IMR-90 (cell line): ENCODE data around the gene LYZL1. TPM values are rescaled to one million over a fixed set of nuclear protein-coding genes. Genes with fewer than 3 reads are reported as not detected.

ENCODE experiments used
- ATAC-seq: fragments of 200-7000 bp; cut with Tn5 transposase; 2 replicates; pipeline ENCODE4 v1.9.1; 2020; ENCODE audit warnings: low read depth, mild to moderate bottlenecking, moderate library complexity
- BruUV-seq: library from RNA; stranded (reverse); fragments of 400-500 nt; replicated peaks from 2 replicates; lab custom pipeline; 2021; lab: Mats Ljungman, UMichigan
- CTCF ChIA-PET: fragments of 300-600 bp; formaldehyde crosslinking; extraction: SDS; loops from one replicate; lab custom pipeline; 2021; ENCODE audit warnings: antibody characterized with exemption; lab: Yijun Ruan, JAX
- POLR2A ChIA-PET: fragments of 300-600 bp; sonication (Branson Sonifier 250); formaldehyde crosslinking; loops from one replicate; lab custom pipeline; 2022; ENCODE audit warnings: antibody characterized with exemption; ENCODE audit not compliant: unreplicated experiment; lab: Charles Lee
- DNase-seq: peaks from one replicate; pipeline ENCODE4 v3.0.0; 2013
- H2AFZ ChIP-seq: replicated peaks from 2 replicates; pipeline ENCODE3; 2013; ENCODE audit warnings: low read length, mild to moderate bottlenecking; ENCODE audit not compliant: poor library complexity
- H2AK5ac ChIP-seq: 2 replicates; pipeline ENCODE4 v1.6.1; 2013; ENCODE audit warnings: low read depth, low read length, inconsistent platforms
- H2AK9ac ChIP-seq: replicated peaks from 2 replicates; pipeline ENCODE3; 2013; ENCODE audit warnings: mild to moderate bottlenecking, low read depth, low read length, moderate library complexity; ENCODE audit not compliant: poor library complexity
- H2BK120ac ChIP-seq: 2 replicates; pipeline ENCODE4 v1.6.1; 2013; ENCODE audit warnings: low read depth, low read length, inconsistent platforms
- H2BK15ac ChIP-seq: 3 replicates; pipeline ENCODE4 v1.6.1; 2013; ENCODE audit warnings: low read depth, low read length, inconsistent platforms
- H2BK20ac ChIP-seq: 2 replicates; pipeline ENCODE4 v1.6.1; 2013; ENCODE audit warnings: low read depth, mild to moderate bottlenecking, inconsistent platforms, low read length, moderate library complexity
- H2BK5ac ChIP-seq: 2 replicates; pipeline ENCODE4 v1.6.1; 2013; ENCODE audit warnings: mild to moderate bottlenecking, low read depth, low read length, inconsistent platforms; ENCODE audit not compliant: poor library complexity, severe bottlenecking
- H3K14ac ChIP-seq: replicated peaks from 2 replicates; pipeline ENCODE4 v1.6.1; 2013; ENCODE audit warnings: low read depth, low read length, inconsistent platforms
- H3K18ac ChIP-seq: 2 replicates; pipeline ENCODE4 v1.6.1; 2013; ENCODE audit warnings: low read depth, low read length, control low read depth
- H3K23ac ChIP-seq: 2 replicates; pipeline ENCODE4 v1.6.1; 2013; ENCODE audit warnings: low read depth, low read length, inconsistent platforms
- H3K27ac ChIP-seq: 2 replicates; pipeline ENCODE4 v1.5.1; 2013; ENCODE audit warnings: mild to moderate bottlenecking, control low read depth, low read length; ENCODE audit not compliant: insufficient read depth
- H3K27me3 ChIP-seq: 2 replicates; pipeline ENCODE4 v1.6.1; 2013; ENCODE audit warnings: low read length; ENCODE audit not compliant: control insufficient read depth, insufficient read depth
- H3K36me3 ChIP-seq: 2 replicates; pipeline ENCODE4 v1.6.1; 2013; ENCODE audit warnings: low read length, mixed read lengths; ENCODE audit not compliant: control insufficient read depth, insufficient read depth
- H3K4ac ChIP-seq: 2 replicates; pipeline ENCODE4 v1.6.1; 2013; ENCODE audit warnings: low read depth, low read length, inconsistent platforms
- H3K4me1 ChIP-seq: 2 replicates; pipeline ENCODE4 v1.6.1; 2013; ENCODE audit warnings: low read length, mixed read lengths; ENCODE audit not compliant: control insufficient read depth, insufficient read depth
- H3K4me2 ChIP-seq: 2 replicates; pipeline ENCODE4 v1.6.1; 2013; ENCODE audit warnings: low read depth, mild to moderate bottlenecking, control low read depth, low read length, moderate library complexity
- H3K4me3 ChIP-seq: 2 replicates; pipeline ENCODE4 v1.5.1; 2013; ENCODE audit warnings: low read depth, mild to moderate bottlenecking, control low read depth, low read length, moderate library complexity; ENCODE audit not compliant: insufficient read depth
- H3K56ac ChIP-seq: 2 replicates; pipeline ENCODE4 v1.6.1; 2013; ENCODE audit warnings: low read length, inconsistent platforms; ENCODE audit not compliant: insufficient read depth; ENCODE audit errors: extremely low read depth
- H3K79me1 ChIP-seq, 2 experiments: 2 replicates each; pipeline ENCODE4 v1.6.1; 2013; ENCODE audit warnings: low read length in 2 of 2, inconsistent platforms in 1 of 2, low read depth in 1 of 2
- H3K9ac ChIP-seq: 2 replicates; pipeline ENCODE4 v1.6.1; 2013; ENCODE audit warnings: low read depth, low read length, control low read depth
- H3K9me1 ChIP-seq: 2 replicates; pipeline ENCODE4 v1.6.1; 2013; ENCODE audit warnings: low read length, inconsistent platforms; ENCODE audit not compliant: insufficient read depth
- H3K9me3 ChIP-seq: 2 replicates; pipeline ENCODE4 v1.6.1; 2013; ENCODE audit warnings: low read length; ENCODE audit not compliant: control insufficient read depth, insufficient read depth
- H4K20me1 ChIP-seq: 2 replicates; pipeline ENCODE4 v1.6.1; 2013; ENCODE audit warnings: low read length, inconsistent platforms; ENCODE audit not compliant: insufficient read depth
- H4K5ac ChIP-seq: 2 replicates; pipeline ENCODE4 v1.6.1; 2013; ENCODE audit warnings: mild to moderate bottlenecking, low read depth, low read length, control low read depth
- H4K8ac ChIP-seq, 2 experiments: 2 replicates each; pipeline ENCODE4 v1.6.1; 2013; ENCODE audit warnings: low read depth in 2 of 2, low read length in 2 of 2, control low read depth in 1 of 2, inconsistent platforms in 1 of 2
- H4K91ac ChIP-seq: 2 replicates; pipeline ENCODE4 v1.6.1; 2013; ENCODE audit warnings: low read depth, low read length, inconsistent platforms; ENCODE audit not compliant: insufficient read depth
- CHD1 ChIP-seq: IDR thresholded peaks from 2 replicates; pipeline ENCODE4 v1.6.1; 2012; ENCODE audit warnings: low read depth, low read length, improper control_type of control experiment
- FOS ChIP-seq: fragments of 150-350 bp; IDR thresholded peaks from 2 replicates; pipeline ENCODE4 v1.6.1; 2016; ENCODE audit warnings: low read depth, low read length
- MAFK ChIP-seq: IDR thresholded peaks from 2 replicates; pipeline ENCODE4 v1.6.1; 2012; ENCODE audit warnings: low read depth, low read length, improper control_type of control experiment
- NFE2L2 ChIP-seq: fragments of 150-350 bp; IDR thresholded peaks from 2 replicates; pipeline ENCODE4 v1.6.1; 2016; ENCODE audit warnings: low read depth, mild to moderate bottlenecking, low read length
- POLR2A ChIP-seq: IDR thresholded peaks from 2 replicates; pipeline ENCODE4 v1.6.1; 2012; ENCODE audit warnings: mild to moderate bottlenecking, low read depth, low read length
- RAD21 ChIP-seq: IDR thresholded peaks from 2 replicates; pipeline ENCODE4 v1.6.1; 2012; ENCODE audit warnings: low read length, improper control_type of control experiment
- WGBS, 2 experiments: methylation state at CpG; one replicate each; pipeline versions ENCODE4 v1.1.5 to v1.1.7; 2013; ENCODE audit warnings: missing lambda C conversion rate in 2 of 2; ENCODE audit not compliant: insufficient read length in 1 of 2; ENCODE audit errors: extremely low coverage in 2 of 2; 5-methylcytosine and 5-hydroxymethylcytosine counted together
- dilution Hi-C: fragments of 300-500 bp; cut with HindIII; formaldehyde crosslinking; loops from one replicate; pipeline ENCODE4 v1.14.3; 2018; ENCODE audit warnings: low sequenced_read_pairs; ENCODE audit not compliant: unreplicated experiment
- in situ Hi-C: fragments of 300-500 bp; cut with MboI; formaldehyde crosslinking; loops from 3 replicates; pipeline ENCODE4 v1.14.3; 2019; ENCODE audit warnings: low sequenced_read_pairs, inconsistent platforms, mixed read lengths
- intact Hi-C: fragments of 100-400 bp; cut with micrococcal nuclease; formaldehyde crosslinking; loops from 2 replicates; pipeline ENCODE4 v1.10.0; 2022
- polyA plus RNA-seq, 3 experiments: library from polyadenylated mRNA; depleted of rRNA; stranded (reverse); fragments of >200 nt; gene quantifications; 2 replicates each; pipeline ENCODE4 v1.2.3, GENCODE V29; 2012; ENCODE audit warnings: low replicate concordance in 1 of 3
- total RNA-seq: library from RNA; depleted of rRNA; stranded (reverse); fragments of >200 nt; gene quantifications from 2 replicates; pipeline ENCODE4 v1.2.3, GENCODE V29; 2012

LYZL1 gene
- total and polyA plus RNA-seq, 2 of the 4 experiments (the other 2 are of a cell fraction), result not detected

GRCh38 chr10:29317027-29317420, 28.2 kb downstream of the LYZL1 start:
- intact Hi-C loops, result no loop called here
- Histone ChIP-seq H2BK5ac (no peak overlapping the region), H2AK5ac (no peak overlapping the region), H3K4ac (no peak overlapping the region), H3K18ac (no peak overlapping the region), H3K56ac (no peak overlapping the region), H4K8ac (no peak overlapping the region), H3K36me3 (no peaks in the 10 kb centered on the region), H3K4me2 (no peak overlapping the region), H3K4me3 (no peak overlapping the region), H4K91ac (no peak overlapping the region), H2BK15ac (no peak overlapping the region), H3K9me3 (no peaks in the 10 kb centered on the region), H2AK9ac (no peak overlapping the region), H2BK120ac (no peak overlapping the region), H3K79me1 (no peaks in the 10 kb centered on the region), H4K5ac (no peak overlapping the region), H3K9me1 (peaks cover 4% of the 10 kb centered on the region; the same call in 1 of the 2 replicates), H3K14ac (0 out of 2 replicates have a peak overlapping the region, but pooled peaks have one; percentile 31), H3K23ac (no peak overlapping the region), H2AFZ (no peak overlapping the region), H3K4me1 (peaks cover 9% of the 10 kb centered on the region), H2BK20ac (no peak overlapping the region), H4K20me1 (no peaks in the 10 kb centered on the region), H3K9ac (no peak overlapping the region), H3K27me3 (peaks cover 22% of the 10 kb centered on the region), H3K27ac (no peak overlapping the region)
- CTCF ChIA-PET, result no interaction called here
- ATAC-seq (no peak), DNase-seq (peak; percentile 46)
- WGBS, 2 experiments, result no CpG with 5 or more reads among the region's 2 CpGs
- dilution Hi-C loops, result no loop called here
- POLR2A ChIA-PET, result no interaction called here
- in situ Hi-C loops, result no loop called here
- BruUV-seq, result no TSS peak
- TF ChIP-seq NFE2L2 (no peak), CHD1 (no peak), MAFK (no peak), FOS (no peak), POLR2A (no peak), RAD21 (no peak)
